GM19324 (cell line): Measurements from ENCODE around the gene PTPRM.

Experiments
- ATAC-seq: cut with Tn5 transposase; IDR thresholded peaks from one replicate; pipeline ENCODE4 v1.9.1; 2021; ENCODE audit warnings: mild to moderate bottlenecking, moderate library complexity; ENCODE audit not compliant: unreplicated experiment, low FRiP score

Gene PTPRM

GRCh38 chr18:7787339-7787738 lies 220.2 kb downstream of the PTPRM start:
- ATAC-seq: no peak

- no peak for ATAC-seq
Observed at GRCh38 chr18:7789856-7790552, 222.9 kb downstream of the PTPRM start.

GRCh38 chr18:7793100-7793499 lies 226.0 kb downstream of the PTPRM start:
- no peak for ATAC-seq

GRCh38 chr18:7803956-7804469 lies 236.9 kb downstream of the PTPRM start:
- no peak for ATAC-seq

GRCh38 chr18:7805096-7805495 lies 238.0 kb downstream of the PTPRM start:
- no peak for ATAC-seq

GRCh38 chr18:7805880-7806279 lies 238.8 kb downstream of the PTPRM start:
- no peak for ATAC-seq

- ATAC-seq: no peak
Observed at GRCh38 chr18:7807936-7808453, 240.9 kb downstream of the PTPRM start.

GRCh38 chr18:7808992-7809391 lies 241.9 kb downstream of the PTPRM start:
- no peak for ATAC-seq

GRCh38 chr18:7809455-7809854 lies 242.3 kb downstream of the PTPRM start:
- ATAC-seq: no peak

GRCh38 chr18:7809978-7810377 lies 242.9 kb downstream of the PTPRM start:
- no peak for ATAC-seq

GRCh38 chr18:7812431-7813063 lies 245.4 kb downstream of the PTPRM start:
- ATAC-seq: no peak

- no peak for ATAC-seq
Observed at GRCh38 chr18:7813131-7813530, 246.0 kb downstream of the PTPRM start.

GRCh38 chr18:7814754-7815315 lies 247.7 kb downstream of the PTPRM start:
- ATAC-seq: no peak

- ATAC-seq: no peak
Observed at GRCh38 chr18:7815787-7816186, 248.7 kb downstream of the PTPRM start.

- no peak for ATAC-seq
Observed at GRCh38 chr18:7817575-7818230, 250.6 kb downstream of the PTPRM start.

GRCh38 chr18:7821784-7822183 lies 254.7 kb downstream of the PTPRM start:
- ATAC-seq: no peak

GRCh38 chr18:7822435-7823331 lies 255.6 kb downstream of the PTPRM start:
- ATAC-seq: no peak

- ATAC-seq: no peak
Observed at GRCh38 chr18:7824970-7825369, 257.9 kb downstream of the PTPRM start.

GRCh38 chr18:7830468-7830867 lies 263.4 kb downstream of the PTPRM start:
- ATAC-seq: no peak

GRCh38 chr18:7839548-7839947 lies 272.4 kb downstream of the PTPRM start:
- ATAC-seq: no peak
